Epithelial cell of proximal tubule (primary cell): ENCODE data around the gene IL15RA. TPM values are rescaled to one million over a fixed set of nuclear protein-coding genes. Genes with fewer than 3 reads are reported as not detected.

ENCODE experiments used
- DNase-seq: peaks from one replicate; pipeline ENCODE4 v3.0.0-alpha.2; 2011; ENCODE audit warnings: low read depth
- H3K4me3 ChIP-seq: 2 replicates; pipeline ENCODE4 v1.5.1; 2011; ENCODE audit warnings: low read depth, mild to moderate bottlenecking, low read length
- CTCF ChIP-seq: conservative IDR thresholded peaks from 2 replicates; pipeline ENCODE4 v1.5.1; 2012; ENCODE audit warnings: low read depth, mild to moderate bottlenecking, low read length
- total RNA-seq: library from RNA; depleted of rRNA; stranded (reverse); fragments of >200 nt; gene quantifications from 2 replicates; pipeline ENCODE4 v1.2.3, GENCODE V29; 2015

IL15RA gene
- total RNA-seq, 1 donor from 2014 or later, result 12.5 TPM

GRCh38 chr10:5981529-5981928 is 4.2 kb upstream of the IL15RA start:
- no peak for DNase-seq
- no peak for TF ChIP-seq CTCF
- no peak overlapping the region for H3K4me3 ChIP-seq

GRCh38 chr10:5978230-5978489 is 817 bp upstream of the IL15RA start:
- DNase-seq, result no peak
- H3K4me3 ChIP-seq, result peak overlapping the region; percentile 93
- no peak for TF ChIP-seq CTCF

GRCh38 chr10:5976512-5977470 is 552 bp downstream of the IL15RA start:
- peak overlapping the region; percentile 93 for H3K4me3 ChIP-seq
- TF ChIP-seq CTCF, result no peak
- DNase-seq, result no peak

GRCh38 chr10:5975641-5976473 is 1.5 kb downstream of the IL15RA start:
- DNase-seq, result no peak
- H3K4me3 ChIP-seq, result peak overlapping the region; percentile 93
- no peak for TF ChIP-seq CTCF

- no peak for DNase-seq
- TF ChIP-seq CTCF, result no peak
- no peak overlapping the region for H3K4me3 ChIP-seq
Observed at GRCh38 chr10:5973069-5973468, 4.3 kb downstream of the IL15RA start.

- TF ChIP-seq CTCF, result no peak
- no peak overlapping the region for H3K4me3 ChIP-seq
- no peak for DNase-seq
Observed at GRCh38 chr10:5971886-5972285, 5.5 kb downstream of the IL15RA start.
